Panc1 (cell line): ENCODE data around the gene CCL22. TPM values are rescaled to one million over a fixed set of nuclear protein-coding genes. Genes with fewer than 3 reads are reported as not detected.

ENCODE experiments used
- ATAC-seq: fragments of 200-7000 bp; cut with Tn5 transposase; 2 replicates; pipeline ENCODE4 v1.9.1; 2020; ENCODE audit warnings: mild to moderate bottlenecking, moderate library complexity
- BruUV-seq: library from RNA; stranded (reverse); fragments of 400-500 nt; replicated peaks from 2 replicates; lab custom pipeline; 2021; lab: Mats Ljungman, UMichigan
- CTCF ChIA-PET: fragments of 300-600 bp; sonication (Branson Sonifier 250); formaldehyde crosslinking; loops from one replicate; lab custom pipeline; 2022; ENCODE audit warnings: antibody characterized with exemption; lab: Charles Lee
- POLR2A ChIA-PET: fragments of 300-600 bp; sonication (Branson Sonifier 250); formaldehyde crosslinking; loops from one replicate; lab custom pipeline; 2022; ENCODE audit warnings: antibody characterized with exemption; lab: Charles Lee
- DNase-seq: peaks from one replicate; pipeline ENCODE4 v3.0.0-alpha.2; 2010; ENCODE audit warnings: low read depth, low spot score
- H3K27ac ChIP-seq: 2 replicates; pipeline ENCODE4 v1.5.1; 2011; ENCODE audit warnings: mild to moderate bottlenecking, low read length, inconsistent platforms
- H3K27me3 ChIP-seq: fragments of 200-500 bp; sonication (Bioruptor generic); 2 replicates; pipeline ENCODE4 v1.6.0; 2014; ENCODE audit warnings: low read length, inconsistent platforms; ENCODE audit not compliant: control insufficient read depth, insufficient read depth
- H3K36me3 ChIP-seq: fragments of 200-500 bp; sonication (Bioruptor generic); 2 replicates; pipeline ENCODE4 v1.5.1; 2014; ENCODE audit warnings: inconsistent platforms, mild to moderate bottlenecking, low read length, moderate library complexity; ENCODE audit not compliant: control insufficient read depth, insufficient read depth
- H3K4me1 ChIP-seq: 2 replicates; pipeline ENCODE4 v1.5.1; 2011; ENCODE audit warnings: inconsistent platforms, mild to moderate bottlenecking, low read length, moderate library complexity; ENCODE audit not compliant: control insufficient read depth, insufficient read depth
- H3K4me3 ChIP-seq, 2 experiments: 2 replicates each; pipeline ENCODE4 v1.5.1; 2011 to 2012; ENCODE audit warnings: low read depth in 2 of 2, low read length in 2 of 2, mild to moderate bottlenecking in 2 of 2, inconsistent platforms in 1 of 2, moderate library complexity in 1 of 2
- H3K9me3 ChIP-seq: fragments of 200-500 bp; sonication (Bioruptor generic); 2 replicates; pipeline ENCODE4 v1.5.1; 2014; ENCODE audit warnings: low read depth, mild to moderate bottlenecking, inconsistent platforms, low read length, moderate library complexity; ENCODE audit not compliant: control insufficient read depth, insufficient read depth
- POLR2AphosphoS5 ChIP-seq: IDR thresholded peaks from 2 replicates; pipeline ENCODE4 v1.6.1; 2012; ENCODE audit warnings: mild to moderate bottlenecking, low read depth, low read length, moderate library complexity
- SIN3A ChIP-seq: IDR thresholded peaks from 2 replicates; pipeline ENCODE4 v1.6.1; 2012; ENCODE audit warnings: low read depth, mild to moderate bottlenecking, low read length, moderate library complexity, borderline replicate concordance; ENCODE audit not compliant: insufficient read depth
- TCF7L2 ChIP-seq: IDR thresholded peaks from 2 replicates; pipeline ENCODE4 v1.6.1; 2011; ENCODE audit warnings: mild to moderate bottlenecking, low read depth, low read length, inconsistent platforms
- in situ Hi-C: cut with HindIII; loops from 2 replicates; pipeline ENCODE4 v1.10.0; 2016; ENCODE audit warnings: low sequenced_read_pairs, low pct_unique_long_range_greater_than_20kb
- intact Hi-C: fragments of 100-400 bp; cut with micrococcal nuclease; formaldehyde crosslinking; loops from one replicate; pipeline ENCODE4 v1.10.0; 2022; ENCODE audit not compliant: unreplicated experiment
- total RNA-seq: library from RNA; stranded (reverse); gene quantifications from one replicate; pipeline ENCODE4 v1.2.1, GENCODE V29; 2021; ENCODE audit not compliant: unreplicated experiment
- TF ChIP-seq, protein P1 (sequence below), 2 experiments: IDR thresholded peaks; 2 replicates each; pipeline ENCODE4 v1.6.1; 2011 to 2012; ENCODE audit warnings: low read depth in 2 of 2, control low read depth in 1 of 2, low read length in 1 of 2, mild to moderate bottlenecking in 1 of 2, moderate library complexity in 1 of 2; ENCODE audit not compliant: insufficient read depth in 1 of 2
- TF ChIP-seq, protein P2 (sequence below): fragments of 450-650 bp; IDR thresholded peaks from 2 replicates; pipeline ENCODE4 v1.5.1; 2017; ENCODE audit warnings: mild to moderate bottlenecking

CCL22 gene
- total RNA-seq, 1 experiment from 2014 or later, result 0.39 TPM

GRCh38 chr16:57390636-57391295, 32.2 kb downstream of the CCL22 start:
- ChIA-PET CTCF (no interaction called here), POLR2A (no interaction called here)
- TF ChIP-seq, protein P1, sequence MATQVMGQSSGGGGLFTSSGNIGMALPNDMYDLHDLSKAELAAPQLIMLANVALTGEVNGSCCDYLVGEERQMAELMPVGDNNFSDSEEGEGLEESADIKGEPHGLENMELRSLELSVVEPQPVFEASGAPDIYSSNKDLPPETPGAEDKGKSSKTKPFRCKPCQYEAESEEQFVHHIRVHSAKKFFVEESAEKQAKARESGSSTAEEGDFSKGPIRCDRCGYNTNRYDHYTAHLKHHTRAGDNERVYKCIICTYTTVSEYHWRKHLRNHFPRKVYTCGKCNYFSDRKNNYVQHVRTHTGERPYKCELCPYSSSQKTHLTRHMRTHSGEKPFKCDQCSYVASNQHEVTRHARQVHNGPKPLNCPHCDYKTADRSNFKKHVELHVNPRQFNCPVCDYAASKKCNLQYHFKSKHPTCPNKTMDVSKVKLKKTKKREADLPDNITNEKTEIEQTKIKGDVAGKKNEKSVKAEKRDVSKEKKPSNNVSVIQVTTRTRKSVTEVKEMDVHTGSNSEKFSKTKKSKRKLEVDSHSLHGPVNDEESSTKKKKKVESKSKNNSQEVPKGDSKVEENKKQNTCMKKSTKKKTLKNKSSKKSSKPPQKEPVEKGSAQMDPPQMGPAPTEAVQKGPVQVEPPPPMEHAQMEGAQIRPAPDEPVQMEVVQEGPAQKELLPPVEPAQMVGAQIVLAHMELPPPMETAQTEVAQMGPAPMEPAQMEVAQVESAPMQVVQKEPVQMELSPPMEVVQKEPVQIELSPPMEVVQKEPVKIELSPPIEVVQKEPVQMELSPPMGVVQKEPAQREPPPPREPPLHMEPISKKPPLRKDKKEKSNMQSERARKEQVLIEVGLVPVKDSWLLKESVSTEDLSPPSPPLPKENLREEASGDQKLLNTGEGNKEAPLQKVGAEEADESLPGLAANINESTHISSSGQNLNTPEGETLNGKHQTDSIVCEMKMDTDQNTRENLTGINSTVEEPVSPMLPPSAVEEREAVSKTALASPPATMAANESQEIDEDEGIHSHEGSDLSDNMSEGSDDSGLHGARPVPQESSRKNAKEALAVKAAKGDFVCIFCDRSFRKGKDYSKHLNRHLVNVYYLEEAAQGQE (IDR thresholded peaks at IDR 0.05; ENCODE audit: insufficient read depth in 1 of 2, low read depth in 2 of 2, low read length in 1 of 2), result no peak
- TF ChIP-seq POLR2AphosphoS5 (no peak), SIN3A (no peak), TCF7L2 (no peak)
- TF ChIP-seq, protein P2, sequence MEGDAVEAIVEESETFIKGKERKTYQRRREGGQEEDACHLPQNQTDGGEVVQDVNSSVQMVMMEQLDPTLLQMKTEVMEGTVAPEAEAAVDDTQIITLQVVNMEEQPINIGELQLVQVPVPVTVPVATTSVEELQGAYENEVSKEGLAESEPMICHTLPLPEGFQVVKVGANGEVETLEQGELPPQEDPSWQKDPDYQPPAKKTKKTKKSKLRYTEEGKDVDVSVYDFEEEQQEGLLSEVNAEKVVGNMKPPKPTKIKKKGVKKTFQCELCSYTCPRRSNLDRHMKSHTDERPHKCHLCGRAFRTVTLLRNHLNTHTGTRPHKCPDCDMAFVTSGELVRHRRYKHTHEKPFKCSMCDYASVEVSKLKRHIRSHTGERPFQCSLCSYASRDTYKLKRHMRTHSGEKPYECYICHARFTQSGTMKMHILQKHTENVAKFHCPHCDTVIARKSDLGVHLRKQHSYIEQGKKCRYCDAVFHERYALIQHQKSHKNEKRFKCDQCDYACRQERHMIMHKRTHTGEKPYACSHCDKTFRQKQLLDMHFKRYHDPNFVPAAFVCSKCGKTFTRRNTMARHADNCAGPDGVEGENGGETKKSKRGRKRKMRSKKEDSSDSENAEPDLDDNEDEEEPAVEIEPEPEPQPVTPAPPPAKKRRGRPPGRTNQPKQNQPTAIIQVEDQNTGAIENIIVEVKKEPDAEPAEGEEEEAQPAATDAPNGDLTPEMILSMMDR, result no peak
- no peaks in the 10 kb centered on the region for H3K36me3 ChIP-seq
- no peak overlapping the region for H3K27ac ChIP-seq
- DNase-seq, result no peak
- no TSS peak for BruUV-seq
- in situ Hi-C loops, result no loop called here
- no peaks in the 10 kb centered on the region for H3K9me3 ChIP-seq
- intact Hi-C loops, result no loop called here
- H3K27me3 ChIP-seq, result no peaks in the 10 kb centered on the region
- no peak for ATAC-seq
- H3K4me3 ChIP-seq, result no peak overlapping the region
- no peaks in the 10 kb centered on the region for H3K4me1 ChIP-seq

DNA sequence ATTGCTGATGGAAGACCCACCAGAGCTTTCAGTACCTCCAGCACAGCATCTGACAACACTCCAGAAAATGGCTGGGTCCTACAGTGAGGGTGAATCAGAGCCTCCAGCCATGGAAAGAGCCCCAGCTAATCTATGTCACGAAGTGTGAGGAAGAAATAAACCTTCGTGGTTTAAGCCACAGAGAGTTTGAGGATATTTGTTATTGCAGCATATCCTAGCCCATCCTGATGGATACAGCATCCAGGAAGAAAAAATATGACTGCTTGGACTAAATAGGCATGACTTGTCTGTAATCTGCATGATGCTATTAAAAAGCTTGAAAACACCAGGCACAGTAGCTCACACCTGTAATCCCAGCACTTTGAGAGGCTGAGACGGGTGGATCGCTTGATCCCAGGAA, 32.7 kb downstream of the CCL22 start:
- Histone ChIP-seq H3K36me3 (no peaks in the 10 kb centered on the region), H3K27me3 (no peaks in the 10 kb centered on the region), H3K4me1 (no peaks in the 10 kb centered on the region), H3K4me3 (no peak overlapping the region), H3K27ac (no peak overlapping the region), H3K9me3 (no peaks in the 10 kb centered on the region)
- BruUV-seq, result no TSS peak
- POLR2A ChIA-PET, result no interaction called here
- in situ Hi-C loops (no loop called here), intact Hi-C loops (no loop called here)
- ATAC-seq (no peak), DNase-seq (no peak)
- CTCF ChIA-PET, result no interaction called here
- TF ChIP-seq SIN3A (no peak), POLR2AphosphoS5 (no peak), TCF7L2 (no peak)
- TF ChIP-seq, protein P2, result no peak
- TF ChIP-seq, protein P1 (IDR thresholded peaks at IDR 0.05; ENCODE audit: insufficient read depth in 1 of 2, low read depth in 2 of 2, low read length in 1 of 2), result no peak
